Tibial nerve (tissue), 4 donors: ENCODE measurements around the gene SRGAP3.

Experiments
- CTCF ChIP-seq, 5 experiments: fragments of 200-600 bp in 3 of 5; fragments of 450-650 bp in 2 of 5; sonication (generic) in 3 of 5; IDR thresholded peaks; one replicate each; pipeline ENCODE4 v1.5.1; 2016 to 2019; ENCODE audit warnings: antibody characterized with exemption in 5 of 5, mild to moderate bottlenecking in 3 of 5, moderate library complexity in 2 of 5
- EP300 ChIP-seq, 2 donors: sonication (generic); formaldehyde crosslinking; IDR thresholded peaks; one replicate each; pipeline ENCODE4 v1.6.1; 2017; ENCODE audit warnings: antibody characterized with exemption in 2 of 2, mild to moderate bottlenecking in 1 of 2

GRCh38 chr3:8992199-8992598 lies 257.2 kb downstream of the SRGAP3 start:
- TF ChIP-seq CTCF (IDR thresholded peaks at IDR 0.05), result no peak
- TF ChIP-seq EP300 (IDR thresholded peaks at IDR 0.05), result no peak
